ENCODE data around the gene DIDO1. TPM values are rescaled to one million over a fixed set of nuclear protein-coding genes. Genes with fewer than 3 reads are reported as not detected.

The DIDO1 gene
- total and polyA plus RNA-seq, 2 donors (not counting 1 experiment from before 2014, with no cell fraction given): 25.9 to 33.2 TPM

- Histone ChIP-seq H3K4me1 (ENCODE audit: control insufficient read depth, extremely low read depth, insufficient read depth, low read length) (peaks cover 15% of the 10 kb centered on the region), H3K4me3 (replicated peaks in 1 of 4; ENCODE audit: control extremely low read depth in 1 of 4, insufficient read depth in 1 of 4, low read depth in 3 of 4, low read length in 4 of 4) (no peak overlapping the region), H3K9ac (ENCODE audit: insufficient read depth, low read length) (no peak overlapping the region), H3K9me3 (ENCODE audit: control insufficient read depth, insufficient read depth, low read depth, low read length) (no peaks in the 10 kb centered on the region), H3K79me2 (ENCODE audit: control insufficient read depth, insufficient read depth, low read length) (no peaks in the 10 kb centered on the region), H3K36me3 (ENCODE audit: control insufficient read depth, insufficient read depth, low read length) (peaks cover 21% of the 10 kb centered on the region), H4K20me1 (ENCODE audit: control insufficient read depth, extremely low read depth, insufficient read depth, low read length) (no peaks in the 10 kb centered on the region), H3K27me3 (ENCODE audit: control insufficient read depth, insufficient read depth, low read length) (no peaks in the 10 kb centered on the region), H3K4me2 (ENCODE audit: extremely low read depth, insufficient read depth, low read length) (no peak overlapping the region), H2AFZ (ENCODE audit: low read length) (no peak overlapping the region), H3K27ac (ENCODE audit: insufficient read depth, low read length) (no peak overlapping the region)
- DNase-seq (ENCODE audit: low read depth in 2 of 2): no peak
- TF ChIP-seq EZH2 (IDR thresholded peaks at IDR 0.05; ENCODE audit: low read length, missing control alignments) (no peak), CTCF (conservative IDR thresholded peaks at IDR 0.05 in 1 of 2, IDR thresholded peaks at IDR 0.05 in 1 of 2; ENCODE audit: low read depth in 1 of 2, low read length in 2 of 2) (no peak)
Observed at GRCh38 chr20:62884556-62884955, 41.7 kb downstream of the DIDO1 start.

GRCh38 chr20:62882426-62882825 is 43.9 kb downstream of the DIDO1 start:
- no peak for DNase-seq (ENCODE audit: low read depth in 2 of 2)
- Histone ChIP-seq H3K79me2 (ENCODE audit: control insufficient read depth, insufficient read depth, low read length) (no peaks in the 10 kb centered on the region), H3K4me2 (ENCODE audit: extremely low read depth, insufficient read depth, low read length) (no peak overlapping the region), H3K36me3 (ENCODE audit: control insufficient read depth, insufficient read depth, low read length) (peaks cover 9% of the 10 kb centered on the region), H3K27ac (ENCODE audit: insufficient read depth, low read length) (no peak overlapping the region), H4K20me1 (ENCODE audit: control insufficient read depth, extremely low read depth, insufficient read depth, low read length) (no peaks in the 10 kb centered on the region), H3K27me3 (ENCODE audit: control insufficient read depth, insufficient read depth, low read length) (no peaks in the 10 kb centered on the region), H3K9me3 (ENCODE audit: control insufficient read depth, insufficient read depth, low read depth, low read length) (no peaks in the 10 kb centered on the region), H2AFZ (ENCODE audit: low read length) (no peak overlapping the region), H3K4me1 (ENCODE audit: control insufficient read depth, extremely low read depth, insufficient read depth, low read length) (peaks cover 5% of the 10 kb centered on the region), H3K9ac (ENCODE audit: insufficient read depth, low read length) (no peak overlapping the region), H3K4me3 (replicated peaks in 1 of 4; ENCODE audit: control extremely low read depth in 1 of 4, insufficient read depth in 1 of 4, low read depth in 3 of 4, low read length in 4 of 4) (no peak overlapping the region)
- TF ChIP-seq CTCF (conservative IDR thresholded peaks at IDR 0.05 in 1 of 2, IDR thresholded peaks at IDR 0.05 in 1 of 2; ENCODE audit: low read depth in 1 of 2, low read length in 2 of 2): no peak
- no peak for TF ChIP-seq EZH2 (IDR thresholded peaks at IDR 0.05; ENCODE audit: low read length, missing control alignments)

GRCh38 chr20:62881662-62882395 is 44.5 kb downstream of the DIDO1 start:
- TF ChIP-seq CTCF (conservative IDR thresholded peaks at IDR 0.05 in 1 of 2, IDR thresholded peaks at IDR 0.05 in 1 of 2; ENCODE audit: low read depth in 1 of 2, low read length in 2 of 2): no peak
- no peak for TF ChIP-seq EZH2 (IDR thresholded peaks at IDR 0.05; ENCODE audit: low read length, missing control alignments)
- Histone ChIP-seq H3K27ac (ENCODE audit: insufficient read depth, low read length) (no peak overlapping the region), H2AFZ (ENCODE audit: low read length) (no peak overlapping the region), H3K4me1 (ENCODE audit: control insufficient read depth, extremely low read depth, insufficient read depth, low read length) (peaks cover 5% of the 10 kb centered on the region), H3K9me3 (ENCODE audit: control insufficient read depth, insufficient read depth, low read depth, low read length) (no peaks in the 10 kb centered on the region), H3K36me3 (ENCODE audit: control insufficient read depth, insufficient read depth, low read length) (peaks cover 11% of the 10 kb centered on the region), H3K9ac (ENCODE audit: insufficient read depth, low read length) (no peak overlapping the region), H3K4me2 (ENCODE audit: extremely low read depth, insufficient read depth, low read length) (no peak overlapping the region), H3K4me3 (replicated peaks in 1 of 4; ENCODE audit: control extremely low read depth in 1 of 4, insufficient read depth in 1 of 4, low read depth in 3 of 4, low read length in 4 of 4) (no peak overlapping the region), H4K20me1 (ENCODE audit: control insufficient read depth, extremely low read depth, insufficient read depth, low read length) (no peaks in the 10 kb centered on the region), H3K27me3 (ENCODE audit: control insufficient read depth, insufficient read depth, low read length) (no peaks in the 10 kb centered on the region), H3K79me2 (ENCODE audit: control insufficient read depth, insufficient read depth, low read length) (no peaks in the 10 kb centered on the region)
- no peak for DNase-seq (ENCODE audit: low read depth in 2 of 2)
